K562 (cell line): Measurements from ENCODE around the gene FBXW11. TPM values are rescaled to one million over a fixed set of nuclear protein-coding genes. Genes with fewer than 3 reads are reported as not detected.

Experiments
- ATAC-seq: fragments of 200-7000 bp; cut with Tn5 transposase; 3 replicates; pipeline ENCODE4 v1.9.1; 2020; ENCODE audit warnings: moderate library complexity
- BruUV-seq: library from RNA; stranded (reverse); fragments of 400-500 nt; replicated peaks from 2 replicates; lab custom pipeline; 2021; lab: Mats Ljungman, UMichigan
- CTCF ChIA-PET: fragments of 300-600 bp; formaldehyde crosslinking; extraction: SDS; loops from one replicate; lab custom pipeline; 2021; ENCODE audit warnings: low intra/inter-chr PET ratio; lab: Yijun Ruan, JAX
- POLR2A ChIA-PET: fragments of 300-600, 350-650 bp; sonication (Branson Sonifier 250); formaldehyde crosslinking; extraction: SDS; loops from one replicate; lab custom pipeline; 2021; ENCODE audit warnings: antibody characterized with exemption, inconsistent platforms; lab: Yijun Ruan, JAX
- DNase-seq, 4 experiments: peaks; one replicate each; pipeline versions ENCODE4 v3.0.0 to v3.0.0-alpha.2; 2011 to 2018; ENCODE audit warnings: low spot score in 3 of 4, mixed read lengths in 3 of 4; ENCODE audit errors: extremely low read depth in 1 of 4
- FAIRE-seq: peaks from 2 replicates; lab custom pipeline; 2011; peaks lifted over from hg19 to GRCh38; lab: Jason Lieb, UNC
- H2AFZ ChIP-seq: 2 replicates; pipeline ENCODE4 v1.6.0; 2011; ENCODE audit warnings: low read depth, low read length, control low read depth, inconsistent platforms
- H3K27ac ChIP-seq: fragments of 200-600 bp; 3 replicates; pipeline ENCODE4 v1.8.0; 2011; ENCODE audit warnings: low read depth, mild to moderate bottlenecking, control low read depth, inconsistent platforms, low read length, moderate library complexity, mixed read lengths; ENCODE audit errors: extremely low read depth
- H3K27me3 ChIP-seq, 2 experiments: fragments of 300-600 bp in 1 of 2; 2 replicates in 1 of 2; 3 replicates in 1 of 2; pipeline versions ENCODE4 v1.6.0 to v1.8.0; 2011; ENCODE audit warnings: inconsistent platforms in 2 of 2, low read length in 2 of 2, mild to moderate bottlenecking in 1 of 2, mixed read lengths in 1 of 2, moderate library complexity in 1 of 2; ENCODE audit not compliant: control insufficient read depth in 2 of 2, insufficient read depth in 2 of 2
- H3K36me3 ChIP-seq: fragments of 300-600 bp; 3 replicates; pipeline ENCODE4 v1.8.0; 2011; ENCODE audit warnings: mild to moderate bottlenecking, low read length, inconsistent platforms; ENCODE audit not compliant: control insufficient read depth, insufficient read depth
- H3K4me1 ChIP-seq, 2 experiments: fragments of 200-600 bp in 1 of 2; replicated peaks in 1 of 2; 2 replicates in 1 of 2; 3 replicates in 1 of 2; pipeline versions ENCODE4 v1.5.1 to v1.8.0; 2011; ENCODE audit warnings: inconsistent platforms in 2 of 2, low read length in 2 of 2, mild to moderate bottlenecking in 1 of 2, mixed read lengths in 1 of 2, moderate library complexity in 1 of 2; ENCODE audit not compliant: control insufficient read depth in 2 of 2, insufficient read depth in 2 of 2
- H3K4me2 ChIP-seq: 2 replicates; pipeline ENCODE4 v1.6.1; 2011; ENCODE audit warnings: low read length, control low read depth, inconsistent platforms, mixed read lengths; ENCODE audit not compliant: insufficient read depth
- H3K4me3 ChIP-seq: fragments of 200-600 bp; sonication (generic), shearing (Covaris generic); 2 replicates; pipeline ENCODE4 v1.5.1; 2016; ENCODE audit warnings: control low read depth, inconsistent platforms
- H3K79me2 ChIP-seq: fragments of 200-600 bp; 3 replicates; pipeline ENCODE4 v1.8.0; 2011; ENCODE audit warnings: low read length, inconsistent platforms; ENCODE audit not compliant: control insufficient read depth, insufficient read depth
- H3K9ac ChIP-seq, 2 experiments: 2 replicates each; pipeline versions ENCODE4 v1.6.0 to v1.6.1; 2011; ENCODE audit warnings: low read depth in 2 of 2, low read length in 2 of 2, control low read depth in 1 of 2, inconsistent platforms in 1 of 2, mild to moderate bottlenecking in 1 of 2, mixed read lengths in 1 of 2; ENCODE audit not compliant: insufficient read depth in 1 of 2
- H3K9me1 ChIP-seq: one replicate; pipeline ENCODE4 v1.6.0; 2011; ENCODE audit warnings: inconsistent platforms, mild to moderate bottlenecking, low read length, moderate library complexity; ENCODE audit not compliant: control insufficient read depth, insufficient read depth
- H3K9me3 ChIP-seq: replicated peaks from 2 replicates; pipeline ENCODE4 v1.5.1; 2011; ENCODE audit warnings: low read depth, low read length, inconsistent platforms; ENCODE audit not compliant: control insufficient read depth, insufficient read depth
- H4K20me1 ChIP-seq: replicated peaks from 2 replicates; pipeline ENCODE4 v1.6.1; 2011; ENCODE audit warnings: low read length, inconsistent platforms, mixed read lengths; ENCODE audit not compliant: control insufficient read depth, insufficient read depth
- E4F1 ChIP-seq: fragments of 250-450 bp; sonication (Bioruptor Pico); IDR thresholded peaks from 2 replicates; pipeline ENCODE4 v1.5.0; 2021; ENCODE audit warnings: mild to moderate bottlenecking, borderline replicate concordance
- EWSR1 ChIP-seq: fragments of 450-650 bp; IDR thresholded peaks from 2 replicates; pipeline ENCODE4 v1.6.1; 2018; ENCODE audit warnings: borderline replicate concordance, mild to moderate bottlenecking, low read depth, moderate library complexity; ENCODE audit not compliant: partially characterized antibody
- FOSL1 ChIP-seq: fragments of 200-800 bp; sonication (Bioruptor generic); conservative IDR thresholded peaks from 2 replicates; pipeline ENCODE4 v1.6.1; 2016; ENCODE audit warnings: missing genetic modification characterization, missing compliant biosample characterization
- FOXP1 ChIP-seq: sonication (generic); formaldehyde crosslinking; IDR thresholded peaks from 2 replicates; pipeline ENCODE4 v1.8.0; 2022; ENCODE audit warnings: mild to moderate bottlenecking, missing genetic modification reagents
- GTF2A2 ChIP-seq: IDR thresholded peaks from 2 replicates; pipeline ENCODE4 v1.6.1; 2016; ENCODE audit warnings: mild to moderate bottlenecking, missing genetic modification characterization, missing compliant biosample characterization
- ILF3 ChIP-seq: fragments of 450-650 bp; IDR thresholded peaks from 2 replicates; pipeline ENCODE4 v1.6.1; 2018; ENCODE audit warnings: antibody characterized with exemption, mild to moderate bottlenecking, moderate library complexity, borderline replicate concordance
- KLF10 ChIP-seq: fragments of 250-450 bp; sonication (Bioruptor Pico); IDR thresholded peaks from 2 replicates; pipeline ENCODE4 v1.6.1; 2021; ENCODE audit warnings: matching md5 sums
- LARP7 ChIP-seq: fragments of 450-650 bp; IDR thresholded peaks from 2 replicates; pipeline ENCODE4 v1.6.1; 2016
- MIER1 ChIP-seq: fragments of 450-650 bp; IDR thresholded peaks from 2 replicates; pipeline ENCODE4 v1.6.1; 2016; ENCODE audit warnings: antibody characterized with exemption, mild to moderate bottlenecking, low read depth
- NFYB ChIP-seq: IDR thresholded peaks from 2 replicates; pipeline ENCODE4 v1.6.1; 2011; ENCODE audit warnings: mild to moderate bottlenecking, moderate library complexity; ENCODE audit not compliant: insufficient read length; ENCODE audit errors: extremely low read depth
- POLR2H ChIP-seq: IDR thresholded peaks from 2 replicates; pipeline ENCODE4 v1.6.1; 2016; ENCODE audit warnings: missing genetic modification characterization, low read depth, mild to moderate bottlenecking, control low read depth, missing compliant biosample characterization, moderate library complexity
- TARDBP ChIP-seq: fragments of 450-650 bp; IDR thresholded peaks from 2 replicates; pipeline ENCODE4 v1.6.1; 2016
- WGBS: fragments of 100-300 bp; shearing (Covaris generic); methylation state at CpG from one replicate; pipeline ENCODE4 v1.1.6; 2016; ENCODE audit warnings: low coverage, mixed read lengths; ENCODE audit not compliant: insufficient coverage; ENCODE audit errors: missing lambda C conversion rate; 5-methylcytosine and 5-hydroxymethylcytosine counted together
- in situ Hi-C: fragments of 300-500 bp; cut with MboI; formaldehyde crosslinking; loops from 4 replicates; pipeline ENCODE4 v1.15.0; 2018; ENCODE audit warnings: inconsistent platforms, mixed read lengths
- intact Hi-C: fragments of 100-400 bp; cut with micrococcal nuclease; formaldehyde crosslinking; loops from 2 replicates; pipeline ENCODE4 v1.14.2; 2022
- polyA plus RNA-seq, 8 experiments: library from polyadenylated mRNA; depleted of rRNA in 4 of 8; stranded (reverse) in 5 of 8; unstranded in 3 of 8; fragments of >200 nt; fragmentation: Nextera tagmentation in 2 of 8; fragmentation: Illumina TruSeq in 1 of 8; extraction: Ambion mirVana in 2 of 8; extraction: Trizol in 1 of 8; gene quantifications; 2 replicates each; pipeline versions ENCODE4 v1.2.1 to v1.2.3, GENCODE V29; 2011 to 2014; ENCODE audit warnings: inconsistent platforms in 1 of 8, missing spikeins in 1 of 8
- total RNA-seq, 7 experiments: library from RNA; depleted of rRNA in 6 of 7; stranded (reverse); fragments of >200 nt in 6 of 7; fragmentation: Illumina TruSeq in 2 of 7; extraction: Trizol in 2 of 7; gene quantifications; 2 replicates each; pipeline versions ENCODE4 v1.2.1 to v1.2.3, GENCODE V29; 2011 to 2021; ENCODE audit warnings: low replicate concordance in 1 of 7
- TF ChIP-seq, protein P1 (sequence below): fragments of 450-650 bp; conservative IDR thresholded peaks from 2 replicates; pipeline ENCODE4 v1.6.1; 2016; ENCODE audit warnings: missing genetic modification characterization, low read depth, mild to moderate bottlenecking, control low read depth, missing compliant biosample characterization

Gene FBXW11
- total and polyA plus RNA-seq, 9 of the 15 experiments (the other 6 are each of a cell fraction or from before 2014, with no cell fraction given) = 3.0 to 28.6 (median 23.6) TPM

DNA sequence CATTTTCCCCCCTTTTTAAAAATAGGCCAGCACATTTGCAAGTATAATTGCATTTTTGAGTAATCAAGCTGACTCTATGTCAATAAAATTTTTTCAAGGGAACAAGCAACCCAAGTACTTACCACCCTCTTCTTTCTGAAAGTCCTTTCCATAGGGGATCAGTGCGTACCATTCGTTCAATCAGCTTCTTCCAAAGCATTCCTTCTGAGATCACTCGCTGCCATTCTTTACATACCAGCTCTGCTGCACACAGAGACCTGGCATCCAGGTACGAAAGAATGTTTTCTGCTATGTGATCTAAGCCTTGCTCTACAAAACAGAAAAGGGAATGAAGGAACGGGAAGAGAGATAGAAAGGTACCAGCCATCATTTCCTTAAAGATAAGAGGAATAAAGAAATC, 106.6 kb downstream of the FBXW11 start:
- DNase-seq (no peak), ATAC-seq (no peak), FAIRE-seq (no peak)
- Histone ChIP-seq H2AFZ (no peak overlapping the region), H3K36me3 (peaks cover 15% of the 10 kb centered on the region; the same call in 1 of the 3 replicates), H3K4me3 (no peak overlapping the region), H3K9me3 (no peaks in the 10 kb centered on the region), H4K20me1 (peaks cover 9% of the 10 kb centered on the region), H3K4me1 (no peaks in the 10 kb centered on the region), H3K79me2 (no peaks in the 10 kb centered on the region), H3K27ac (no peak overlapping the region), H3K9ac (no peak overlapping the region), H3K9me1 (no peaks in the 10 kb centered on the region), H3K4me2 (no peak overlapping the region), H3K27me3 (no peaks in the 10 kb centered on the region)
- TF ChIP-seq FOXP1 (CRISPR knock-in tag) (no peak), LARP7 (no peak), E4F1 (CRISPR knock-in tag) (no peak), NFYB (no peak), TARDBP (no peak), KLF10 (no peak), FOSL1 (tag) (no peak), EWSR1 (no peak), POLR2H (tag) (no peak), ILF3 (no peak), MIER1 (no peak), GTF2A2 (tag) (no peak)
- TF ChIP-seq, protein P1, sequence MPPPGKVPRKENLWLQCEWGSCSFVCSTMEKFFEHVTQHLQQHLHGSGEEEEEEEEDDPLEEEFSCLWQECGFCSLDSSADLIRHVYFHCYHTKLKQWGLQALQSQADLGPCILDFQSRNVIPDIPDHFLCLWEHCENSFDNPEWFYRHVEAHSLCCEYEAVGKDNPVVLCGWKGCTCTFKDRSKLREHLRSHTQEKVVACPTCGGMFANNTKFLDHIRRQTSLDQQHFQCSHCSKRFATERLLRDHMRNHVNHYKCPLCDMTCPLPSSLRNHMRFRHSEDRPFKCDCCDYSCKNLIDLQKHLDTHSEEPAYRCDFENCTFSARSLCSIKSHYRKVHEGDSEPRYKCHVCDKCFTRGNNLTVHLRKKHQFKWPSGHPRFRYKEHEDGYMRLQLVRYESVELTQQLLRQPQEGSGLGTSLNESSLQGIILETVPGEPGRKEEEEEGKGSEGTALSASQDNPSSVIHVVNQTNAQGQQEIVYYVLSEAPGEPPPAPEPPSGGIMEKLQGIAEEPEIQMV (tag) = no peak
- intact Hi-C loops (no loop called here), in situ Hi-C loops (no loop called here)
- BruUV-seq = no TSS peak
- ChIA-PET CTCF (no interaction called here), POLR2A (interaction anchor here (1.1 kb wide), 1 partner anchor 12 kb away, joined by 3 read pairs; no protein-coding TSS in a partner anchor)
- 92% methylated on average over 5 of the region's 5 CpGs for WGBS
